ENCODE measurements around the gene METRNL.

METRNL gene

DNA sequence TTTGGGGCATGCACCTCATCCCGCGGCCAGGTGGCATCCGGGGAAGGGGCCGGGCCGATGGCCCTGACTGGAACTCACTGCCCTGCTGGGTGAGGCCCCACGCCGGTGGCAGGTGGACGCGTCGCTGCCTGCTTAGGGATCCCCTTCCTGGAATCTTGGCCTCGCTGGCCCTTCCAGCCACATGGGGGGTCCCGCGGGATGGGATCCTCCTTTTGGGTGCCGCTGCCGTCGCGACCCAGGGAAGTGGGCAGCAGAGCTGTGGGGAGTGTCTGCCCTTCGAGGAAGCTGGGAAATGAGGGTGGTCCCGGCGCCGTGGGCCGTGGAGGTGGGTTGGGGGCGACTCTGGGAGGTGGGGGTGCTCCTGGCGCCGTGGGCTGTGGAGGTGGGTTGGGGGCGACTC is 12.8 kb downstream of the METRNL start:
- DNase-seq (ENCODE audit: low spot score): no peak

DNA sequence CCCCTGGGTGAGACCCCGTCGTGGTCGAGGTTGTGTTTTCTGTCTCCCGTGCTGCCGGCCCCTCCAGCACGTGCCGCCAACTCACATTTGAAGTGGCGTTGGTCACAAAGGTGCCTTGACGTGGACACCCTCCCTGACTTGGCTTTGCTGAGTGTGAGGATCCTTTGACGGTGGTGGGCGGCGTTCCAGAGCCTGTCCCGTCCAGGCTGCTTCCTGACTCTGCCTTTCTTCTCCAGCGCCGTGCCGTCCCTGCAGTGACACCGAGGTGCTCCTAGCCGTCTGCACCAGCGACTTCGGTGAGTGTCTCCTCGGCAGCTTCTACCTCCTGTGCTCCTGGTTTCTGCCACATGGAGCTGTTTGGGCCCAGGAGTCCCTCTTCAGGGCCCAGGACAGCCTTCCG is 13.5 kb downstream of the METRNL start:
- DNase-seq (ENCODE audit: low spot score): no peak

DNA sequence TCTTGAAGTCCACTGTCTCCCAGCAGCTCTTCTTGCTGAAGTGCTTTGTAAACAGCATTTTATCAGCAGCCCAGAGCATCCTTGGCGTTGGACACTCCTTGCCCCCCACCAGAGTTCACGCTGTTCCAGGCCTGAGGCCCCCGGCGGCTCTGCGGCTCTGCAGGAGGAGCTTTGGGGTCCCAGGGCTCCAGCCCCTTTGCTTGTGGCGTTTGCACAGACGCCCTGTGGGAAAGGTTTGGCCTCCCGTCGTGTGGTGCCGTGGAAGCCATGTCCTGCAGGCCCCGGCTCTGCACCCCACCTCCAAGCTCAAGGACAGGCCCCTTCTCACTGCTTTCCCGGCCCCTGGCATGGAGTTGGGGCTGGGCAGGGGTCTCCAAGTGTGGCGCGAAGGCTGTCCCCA is 14.1 kb downstream of the METRNL start:
- no peak for DNase-seq (ENCODE audit: low spot score)

GRCh38 chr17:83094291-83094690 is 14.9 kb downstream of the METRNL start:
- no peak for DNase-seq (ENCODE audit: low spot score)

- no peak for DNase-seq (ENCODE audit: low spot score)
Observed at GRCh38 chr17:83095016-83095415, 15.6 kb downstream of the METRNL start.

DNA sequence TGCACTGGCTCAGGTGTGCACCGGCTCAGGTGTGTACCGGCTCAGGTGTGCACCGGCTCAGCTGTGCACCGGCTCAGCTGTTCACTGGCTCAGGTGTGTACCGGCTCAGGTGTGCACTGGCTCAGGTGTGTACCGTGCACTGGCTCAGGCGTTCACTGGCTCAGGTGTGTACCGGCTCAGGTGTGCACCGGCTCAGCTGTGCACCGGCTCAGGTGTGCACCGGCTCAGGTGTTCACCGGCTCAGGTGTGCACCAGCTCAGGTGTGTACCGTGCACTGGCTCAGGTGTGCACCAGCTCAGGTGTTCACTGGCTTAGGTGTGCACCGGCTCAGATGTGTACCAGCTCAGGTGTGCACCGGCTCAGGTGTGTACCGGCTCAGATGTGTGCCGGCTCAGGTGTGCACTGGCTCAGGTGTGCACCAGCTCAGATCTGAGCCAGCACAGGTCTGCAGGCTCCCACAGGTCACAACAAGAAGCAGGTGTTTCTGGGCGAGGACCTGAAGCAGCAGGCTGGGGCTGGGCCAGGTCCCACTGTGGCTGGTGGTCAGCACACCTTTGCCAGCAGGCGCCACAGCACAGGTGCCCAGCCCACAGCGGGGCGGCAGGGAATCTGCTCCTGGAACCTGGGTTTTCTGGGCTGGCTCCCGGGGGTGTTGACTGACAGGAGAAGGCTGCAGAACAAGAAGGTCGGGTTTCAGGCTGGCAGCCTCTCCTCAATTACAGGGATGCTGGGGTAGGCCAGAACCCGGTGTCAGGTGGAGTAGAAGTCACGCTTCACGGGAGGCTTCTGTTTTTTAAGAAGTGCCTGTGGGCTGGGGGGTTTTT is 17.2 kb downstream of the METRNL start:
- no peak for DNase-seq (ENCODE audit: low spot score)

DNA sequence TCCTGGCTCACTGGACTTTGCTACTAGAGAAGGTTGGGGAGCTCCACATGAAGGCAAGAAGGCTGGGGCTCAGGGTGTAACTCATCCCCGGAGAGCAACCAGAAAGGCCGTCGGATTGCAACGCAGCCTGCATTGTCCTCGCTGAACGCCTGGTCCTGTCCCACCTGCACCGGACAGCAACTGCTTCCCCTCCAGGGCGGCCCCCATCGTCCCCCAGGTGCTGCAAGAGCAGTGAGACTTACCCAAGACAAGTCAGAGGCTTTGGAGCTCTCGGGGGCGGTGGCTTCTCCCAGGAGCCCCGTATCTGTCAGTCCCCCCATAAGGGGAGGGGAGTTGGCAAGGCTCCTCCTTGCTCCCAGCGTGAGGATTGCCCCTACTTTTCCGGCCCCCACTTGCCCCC is 18.4 kb downstream of the METRNL start:
- DNase-seq (ENCODE audit: low spot score): no peak

- DNase-seq (ENCODE audit: low spot score): no peak
Observed at GRCh38 chr17:83098241-83099085, 19.1 kb downstream of the METRNL start.

DNA sequence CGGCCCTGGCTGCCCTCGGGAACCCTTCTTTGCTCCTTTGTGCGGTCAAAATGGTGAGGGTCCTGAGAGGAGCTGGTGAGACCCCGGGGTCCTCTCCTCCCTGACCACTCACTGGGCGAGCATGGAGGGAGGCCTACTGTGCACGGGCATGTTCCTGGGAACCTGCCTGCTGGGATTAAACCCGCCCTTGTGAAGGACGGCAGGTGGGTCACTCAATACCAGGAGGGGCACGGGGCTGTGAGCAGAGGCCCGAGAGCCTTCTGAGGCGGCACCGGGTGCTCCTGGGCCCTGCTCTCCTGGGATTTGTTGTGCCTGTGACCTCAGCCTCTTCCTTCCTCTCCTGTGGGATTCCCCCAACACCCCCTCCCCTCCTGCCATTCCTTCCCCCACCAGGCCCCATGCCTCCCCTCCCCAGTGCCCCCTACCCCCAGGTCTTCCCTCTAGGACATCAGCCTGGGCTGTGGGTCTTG is 19.7 kb downstream of the METRNL start:
- DNase-seq (ENCODE audit: low spot score): no peak

- no peak for DNase-seq (ENCODE audit: low spot score)
Observed at GRCh38 chr17:83099570-83100181, 20.3 kb downstream of the METRNL start.

DNA sequence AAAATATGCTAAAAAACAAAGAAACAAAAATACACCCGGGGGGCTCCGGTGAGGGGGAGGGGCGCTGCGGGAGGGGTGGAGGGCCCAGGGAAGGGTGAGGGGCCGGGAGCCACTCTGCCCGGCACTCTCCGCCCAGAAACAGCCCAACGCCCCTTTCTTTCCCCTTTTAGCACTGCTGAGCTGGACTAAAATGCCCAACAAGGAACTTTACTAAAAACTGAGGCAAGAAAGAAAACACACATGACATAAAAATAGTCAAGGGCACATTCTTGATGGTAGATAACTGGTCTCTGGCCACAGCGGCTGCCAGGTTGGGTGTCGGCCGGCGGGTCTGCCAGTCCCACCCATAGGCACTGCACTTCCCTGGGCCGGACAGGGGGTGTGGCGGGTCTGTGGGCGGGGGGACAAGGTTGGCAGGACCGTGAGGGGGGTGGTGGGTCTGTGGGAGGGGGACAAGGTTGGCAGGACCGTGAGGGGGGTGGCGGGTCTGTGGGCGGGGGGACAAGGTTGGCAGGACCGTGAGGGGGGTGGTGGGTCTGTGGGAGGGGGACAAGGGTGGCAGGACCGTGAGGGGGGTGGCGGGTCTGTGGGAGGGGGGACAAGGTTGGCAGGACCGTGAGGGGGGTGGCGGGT is 20.9 kb downstream of the METRNL start:
- no peak for DNase-seq (ENCODE audit: low spot score)

- no peak for DNase-seq (ENCODE audit: low spot score)
Observed at GRCh38 chr17:83100853-83101391, 21.5 kb downstream of the METRNL start.

DNA sequence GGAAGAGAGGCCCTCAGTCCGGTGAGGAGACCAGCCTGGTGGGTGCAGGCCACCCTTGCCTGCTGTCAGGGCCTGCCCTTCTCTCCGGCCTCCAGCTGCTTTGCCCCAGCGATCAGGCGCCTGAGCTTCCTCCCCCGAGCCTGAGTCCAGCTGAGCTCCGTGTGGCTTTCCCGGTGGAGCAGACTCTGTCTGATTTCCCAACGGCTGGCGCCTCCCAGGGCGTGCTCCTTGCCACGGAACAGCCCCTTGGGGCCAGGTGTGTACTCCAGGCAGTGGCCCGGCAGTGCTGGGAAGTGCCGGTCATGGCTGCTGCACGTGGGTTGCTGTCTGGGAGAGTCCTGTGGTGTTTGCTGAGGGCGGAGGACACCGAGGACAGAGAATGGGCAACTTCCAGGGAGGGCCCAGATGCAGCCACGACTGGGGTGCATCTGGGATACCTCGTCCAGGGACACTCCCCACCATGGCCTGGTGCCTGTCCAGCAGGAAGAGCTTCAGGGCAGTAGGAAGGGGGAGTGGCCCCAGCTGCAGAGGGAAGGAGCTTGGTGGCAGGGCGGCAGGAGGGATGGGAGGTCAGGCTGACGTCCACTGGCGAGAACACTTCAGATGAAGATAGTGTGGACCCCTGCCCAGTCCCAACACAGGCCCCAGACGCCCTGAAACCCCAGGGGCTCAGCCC is 22.5 kb downstream of the METRNL start:
- no peak for DNase-seq (ENCODE audit: low spot score)

DNA sequence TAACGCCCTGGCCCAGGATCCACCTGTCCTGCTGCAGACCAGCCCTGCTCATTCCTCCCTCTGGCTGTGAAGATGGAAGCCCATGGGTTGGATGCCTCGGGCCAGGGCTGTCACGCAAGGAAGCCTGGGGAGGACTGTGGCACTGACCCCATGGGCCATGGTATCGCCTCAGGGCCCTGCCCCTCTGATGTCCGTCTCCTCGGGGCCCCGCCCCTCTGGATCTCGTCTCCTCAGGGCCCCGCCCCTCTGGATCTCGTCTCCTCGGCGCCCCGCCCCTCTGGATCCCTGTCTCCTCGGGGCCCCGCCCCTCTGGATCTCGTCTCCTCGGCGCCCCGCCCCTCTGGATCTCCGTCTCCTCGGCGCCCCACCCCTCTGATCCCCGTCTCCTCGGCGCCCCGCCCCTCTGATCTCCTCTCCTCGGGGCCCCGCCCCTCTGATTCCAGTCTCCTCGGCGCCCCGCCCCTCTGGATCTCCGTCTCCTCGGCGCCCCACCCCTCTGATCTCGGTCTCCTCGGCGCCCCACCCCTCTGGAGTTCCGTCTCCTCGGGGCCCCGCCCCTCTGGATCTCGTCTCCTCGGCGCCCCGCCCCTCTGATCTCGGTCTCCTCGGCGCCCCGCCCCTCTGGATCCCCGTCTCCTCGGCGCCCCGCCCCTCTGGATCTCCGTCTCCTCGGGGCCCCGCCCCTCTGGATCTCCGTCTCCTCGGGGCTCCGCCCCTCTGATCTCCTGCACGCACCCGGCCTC is 24.0 kb downstream of the METRNL start:
- no peak for DNase-seq (ENCODE audit: low spot score)

- no peak for DNase-seq (ENCODE audit: low spot score)
Observed at GRCh38 chr17:83103943-83104311, 24.5 kb downstream of the METRNL start.

- DNase-seq (ENCODE audit: low spot score): no peak
Observed at GRCh38 chr17:83104577-83105505, 25.4 kb downstream of the METRNL start.

DNA sequence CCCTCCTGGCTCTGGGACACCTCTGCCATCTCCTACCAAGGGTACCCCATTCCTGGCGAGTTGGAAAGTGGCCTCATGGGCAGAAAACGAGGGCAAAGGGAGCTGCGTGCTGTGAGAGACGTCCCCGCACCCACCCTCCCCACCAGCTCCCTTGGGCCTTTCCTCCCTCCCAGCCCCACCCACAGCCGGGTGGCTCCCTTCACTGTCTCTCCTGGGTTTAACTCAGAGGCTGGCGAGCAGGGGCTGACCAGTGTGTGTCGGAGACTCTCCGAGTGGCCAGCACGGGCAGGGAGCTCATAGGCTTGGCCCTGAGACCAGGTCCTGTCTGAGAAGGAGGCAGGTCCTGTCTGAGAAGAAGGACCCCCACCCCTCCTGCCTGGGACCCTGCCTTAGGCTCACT is 26.1 kb downstream of the METRNL start:
- no peak for DNase-seq (ENCODE audit: low spot score)

DNA sequence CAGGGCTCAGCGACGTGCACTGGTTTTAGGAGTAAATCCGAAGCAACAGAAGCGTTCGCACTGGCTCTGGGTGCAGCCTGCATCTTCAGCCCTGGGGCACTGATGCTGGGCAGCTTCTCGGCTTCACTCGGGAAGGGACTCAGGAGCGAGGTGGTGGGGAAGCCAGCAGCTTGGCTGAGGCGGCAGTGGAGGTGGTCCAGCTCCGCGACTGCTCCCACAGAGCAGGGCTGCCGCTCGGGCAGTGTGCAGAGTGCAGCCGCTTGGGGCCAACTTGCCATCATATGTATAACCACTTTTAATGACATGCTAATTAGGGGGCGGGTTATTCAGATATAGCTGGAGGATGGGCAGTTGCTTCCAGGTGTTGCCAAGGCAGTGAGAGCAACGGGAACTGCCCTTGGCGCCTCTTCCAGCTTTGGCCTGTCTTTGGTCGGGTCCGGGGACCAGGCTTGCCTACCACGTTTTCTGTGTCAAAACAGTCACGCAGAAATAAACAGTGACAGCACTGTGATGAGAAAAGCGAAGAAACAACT is 26.7 kb downstream of the METRNL start:
- DNase-seq (ENCODE audit: low spot score): no peak

DNA sequence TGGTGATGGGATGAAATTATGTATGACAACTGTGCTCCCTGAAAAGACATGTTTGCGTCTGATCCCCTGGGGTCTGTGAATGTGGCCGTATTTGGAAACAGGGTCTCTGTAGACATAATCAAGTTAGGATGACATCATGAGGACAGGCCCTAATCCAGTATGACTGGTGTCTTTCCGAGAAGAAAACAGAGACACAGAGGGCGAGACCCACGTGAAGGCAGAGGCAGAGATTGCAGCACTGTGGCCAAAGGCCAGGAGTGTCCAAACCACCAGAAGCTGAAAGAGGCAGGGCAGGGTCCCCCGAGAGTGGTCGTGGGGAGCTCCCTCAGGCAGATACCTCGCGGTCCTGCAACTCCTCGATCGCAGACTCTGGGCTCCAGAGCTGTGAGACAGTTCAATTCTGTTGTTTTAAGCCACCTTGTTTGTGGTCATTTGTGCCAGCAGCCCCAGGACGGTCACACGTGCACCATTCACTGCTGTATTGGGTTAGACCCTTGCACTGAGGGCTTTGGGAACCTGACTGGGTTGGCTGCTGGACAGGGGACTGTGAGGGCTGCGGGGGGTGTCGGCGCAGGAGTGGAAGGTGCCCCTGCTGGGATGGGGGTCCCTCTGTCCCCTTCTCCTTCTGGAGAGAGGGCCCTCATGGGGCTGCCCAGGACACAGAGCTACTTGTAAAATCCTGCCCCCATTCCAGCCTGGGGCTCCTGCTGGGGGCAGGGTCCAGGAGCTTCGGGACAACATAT is 27.7 kb downstream of the METRNL start:
- no peak for DNase-seq (ENCODE audit: low spot score)
